ENCODE results near the gene MAP2K6.

MAP2K6 gene

GRCh38 chr17:69427486-69428197, 13.1 kb downstream of the MAP2K6 start:
- DNase-seq: no peak

GRCh38 chr17:69428252-69428980, 13.9 kb downstream of the MAP2K6 start:
- no peak for DNase-seq

- DNase-seq: no peak
Observed at GRCh38 chr17:69430488-69430887, 16.0 kb downstream of the MAP2K6 start.

GRCh38 chr17:69431835-69432234, 17.3 kb downstream of the MAP2K6 start:
- no peak for DNase-seq

DNA sequence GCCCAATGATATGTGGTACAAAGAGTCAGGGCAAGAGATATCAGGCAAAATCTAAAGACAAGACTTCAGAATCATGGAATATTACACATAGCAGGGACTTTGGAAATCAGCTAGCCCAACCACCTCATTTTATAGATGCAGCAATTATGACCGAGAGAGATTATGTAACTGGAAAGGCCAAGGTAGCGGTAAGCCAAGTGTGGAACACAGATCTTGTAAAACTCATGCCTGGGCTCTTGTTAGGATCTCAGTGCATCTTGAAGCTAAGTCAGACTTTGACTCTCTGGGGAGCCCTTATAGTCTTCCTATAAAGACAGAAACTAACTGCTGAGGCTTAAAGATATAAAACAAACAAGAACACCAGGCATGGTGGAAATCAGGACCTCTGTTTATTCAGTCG, 18.6 kb downstream of the MAP2K6 start:
- no peak for DNase-seq

DNA sequence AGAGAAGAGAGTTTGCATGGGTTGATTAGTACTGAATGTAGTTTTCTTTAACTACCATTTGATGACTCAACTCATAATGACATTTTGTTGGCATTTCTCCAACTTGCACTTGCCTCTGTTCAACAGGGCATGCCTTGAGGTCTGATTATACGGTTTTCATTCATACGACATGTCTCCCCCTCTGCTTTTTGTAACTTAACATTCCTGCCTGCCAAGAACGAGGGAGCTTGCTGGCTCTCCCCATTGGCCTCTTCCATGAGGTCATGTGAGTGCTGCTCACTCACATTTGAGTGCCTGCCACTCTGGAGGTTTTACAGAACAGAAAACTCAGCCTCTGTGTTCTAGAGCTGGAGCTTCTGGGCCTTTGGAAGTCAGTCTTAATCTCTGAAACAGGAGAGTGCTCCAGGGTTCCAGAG, 19.7 kb downstream of the MAP2K6 start:
- DNase-seq: no peak

DNA sequence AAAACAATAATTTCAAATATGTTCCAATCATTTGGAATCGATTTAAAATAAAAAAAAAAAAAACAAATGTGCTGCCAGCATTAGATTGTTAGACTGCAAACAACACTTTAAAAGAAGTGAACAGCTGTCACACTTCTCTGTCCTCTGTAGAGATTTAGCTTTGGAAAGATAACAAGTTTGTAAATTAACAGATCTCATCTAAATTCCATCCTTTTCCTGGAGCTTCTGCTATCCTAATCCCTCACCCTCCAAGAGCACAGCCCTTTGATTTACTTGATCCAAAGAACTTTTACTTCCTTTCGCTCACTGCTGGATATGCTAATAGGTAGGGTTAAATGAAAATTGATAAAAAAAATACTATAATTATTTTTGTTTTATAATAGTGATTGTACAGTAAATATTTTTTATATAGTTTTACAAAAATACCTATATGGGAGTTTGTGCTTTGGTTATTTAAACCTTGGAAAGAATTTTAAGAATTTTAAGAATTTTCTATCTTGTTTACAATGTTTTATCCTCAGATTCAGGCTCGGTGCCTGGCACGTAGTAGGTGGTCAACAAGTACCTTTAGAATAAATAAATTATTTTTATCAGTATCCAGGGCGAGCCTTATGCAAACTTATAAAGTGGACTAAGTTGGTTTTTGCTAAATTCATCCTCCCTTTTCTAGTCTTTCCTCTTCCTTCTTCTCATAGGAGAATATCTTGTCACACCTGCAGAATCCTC, 21.6 kb downstream of the MAP2K6 start:
- DNase-seq: no peak

GRCh38 chr17:69437475-69437874, 23.0 kb downstream of the MAP2K6 start:
- DNase-seq: no peak

GRCh38 chr17:69438776-69439175, 24.3 kb downstream of the MAP2K6 start:
- no peak for DNase-seq

DNA sequence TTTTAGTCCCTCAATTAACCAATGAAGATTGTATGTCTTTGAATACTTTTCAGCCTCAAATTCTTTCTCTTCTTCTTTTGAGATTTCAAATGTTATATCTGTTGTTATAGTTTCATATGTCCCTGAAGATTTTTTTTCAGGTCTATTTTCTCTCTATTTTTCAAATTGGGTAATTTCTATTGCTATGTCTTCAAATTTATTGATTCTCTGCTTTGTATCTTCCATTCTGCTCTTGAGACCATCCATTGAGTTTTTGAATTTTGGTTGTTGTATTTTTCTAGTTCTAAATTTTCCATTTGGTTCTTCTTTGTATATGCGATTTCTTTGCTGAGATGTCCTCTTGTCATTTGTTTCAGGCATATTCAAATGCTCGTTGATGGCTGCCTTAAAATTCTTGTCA, 26.7 kb downstream of the MAP2K6 start:
- DNase-seq: no peak

DNA sequence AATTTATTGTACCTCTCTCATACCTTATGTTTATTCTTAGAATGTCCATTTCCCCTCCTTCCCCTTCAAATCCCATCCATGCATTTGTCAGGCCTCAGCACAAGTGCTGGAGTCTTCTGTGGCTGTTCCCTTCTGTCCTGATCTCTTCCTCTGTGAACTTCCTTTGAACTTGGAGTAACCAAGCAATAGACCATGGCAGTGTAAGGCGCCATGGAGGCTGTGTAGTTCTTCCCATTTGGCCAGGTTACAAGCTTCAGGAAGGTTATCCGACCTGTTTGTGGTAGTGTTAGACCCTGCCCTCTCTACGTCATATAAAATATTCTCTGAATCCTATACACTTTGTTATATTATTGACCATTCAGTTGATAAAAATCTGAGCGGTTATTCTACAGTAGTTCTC, 28.6 kb downstream of the MAP2K6 start:
- DNase-seq: no peak

DNA sequence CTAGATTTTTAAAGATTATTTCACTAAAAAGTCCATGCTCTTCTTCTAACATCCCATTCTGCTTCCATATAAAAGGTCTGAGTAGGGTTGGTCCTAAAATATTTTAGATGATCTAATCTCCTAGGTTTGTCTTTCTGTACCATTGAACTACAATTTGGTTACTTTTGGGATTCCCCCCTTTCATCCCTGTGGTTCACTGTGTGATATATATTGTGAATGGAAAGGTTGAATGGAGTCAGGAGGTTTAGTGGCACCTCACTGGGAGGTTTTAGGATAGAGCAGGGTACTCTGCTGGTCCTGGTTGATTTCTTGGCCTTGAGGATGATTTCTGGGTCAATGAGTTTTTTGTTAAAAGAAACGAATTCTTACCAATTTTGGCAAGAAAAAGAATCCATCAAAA, 29.5 kb downstream of the MAP2K6 start:
- DNase-seq: no peak

DNA sequence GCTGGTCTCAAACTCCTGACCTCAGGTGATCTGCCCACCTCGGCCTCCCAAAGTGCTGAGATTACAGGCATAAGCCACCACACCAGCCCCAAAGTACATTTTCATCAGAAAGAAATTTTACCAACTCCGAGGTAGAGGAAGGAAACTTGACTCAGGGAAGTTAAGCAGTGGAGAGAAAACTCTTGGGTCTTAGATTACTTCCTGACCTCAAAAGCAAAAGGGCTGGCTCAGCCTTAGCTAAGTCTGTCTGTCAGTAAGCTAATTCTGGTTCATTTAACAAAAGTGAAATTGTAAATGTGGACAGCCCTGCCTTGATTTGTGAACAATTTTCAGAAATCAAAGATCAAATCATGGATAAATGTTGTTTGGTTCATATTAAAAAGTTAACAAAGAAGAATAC, 30.6 kb downstream of the MAP2K6 start:
- no peak for DNase-seq

GRCh38 chr17:69447726-69448125, 33.2 kb downstream of the MAP2K6 start:
- no peak for DNase-seq

GRCh38 chr17:69448431-69449102, 34.1 kb downstream of the MAP2K6 start:
- no peak for DNase-seq

DNA sequence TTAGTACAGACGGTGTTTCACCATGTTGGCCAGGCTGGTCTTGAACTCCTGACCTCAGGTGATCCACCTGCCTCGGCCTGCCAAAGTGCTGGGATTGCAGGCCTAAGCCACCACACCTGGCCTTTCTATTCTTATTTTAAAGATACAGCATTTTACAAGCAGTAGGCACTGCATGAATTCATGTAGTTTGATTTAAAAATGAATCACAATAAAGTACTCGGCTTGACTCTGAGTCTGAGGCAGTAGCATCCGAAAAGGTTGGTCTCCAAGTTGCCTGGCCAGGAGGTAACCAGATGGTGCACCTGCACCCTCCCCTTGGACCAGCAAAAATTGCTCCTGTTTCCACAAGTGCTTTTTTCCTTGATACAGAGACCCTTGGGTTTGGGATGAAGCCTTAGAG, 35.6 kb downstream of the MAP2K6 start:
- no peak for DNase-seq

DNA sequence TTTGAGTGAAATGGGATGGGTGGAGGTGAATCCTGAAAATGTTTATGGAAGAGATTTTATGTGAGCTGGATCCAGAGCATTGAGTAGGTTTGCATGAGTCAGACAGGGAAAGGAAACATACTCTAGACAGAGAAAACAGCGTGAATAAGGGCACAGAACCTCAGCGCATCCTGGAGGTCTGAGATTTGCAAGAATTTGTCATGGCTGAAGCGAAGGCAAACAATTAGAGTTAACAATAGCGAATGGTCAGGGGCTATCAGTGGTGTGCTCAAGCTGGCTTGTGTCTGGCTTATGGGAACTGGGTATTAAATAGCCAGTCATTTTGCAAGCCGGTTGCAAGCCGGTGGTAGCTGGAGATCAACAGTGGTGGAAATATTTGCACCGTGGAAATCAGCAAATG, 36.4 kb downstream of the MAP2K6 start:
- no peak for DNase-seq

GRCh38 chr17:69451416-69452394, 37.2 kb downstream of the MAP2K6 start:
- DNase-seq: no peak

DNA sequence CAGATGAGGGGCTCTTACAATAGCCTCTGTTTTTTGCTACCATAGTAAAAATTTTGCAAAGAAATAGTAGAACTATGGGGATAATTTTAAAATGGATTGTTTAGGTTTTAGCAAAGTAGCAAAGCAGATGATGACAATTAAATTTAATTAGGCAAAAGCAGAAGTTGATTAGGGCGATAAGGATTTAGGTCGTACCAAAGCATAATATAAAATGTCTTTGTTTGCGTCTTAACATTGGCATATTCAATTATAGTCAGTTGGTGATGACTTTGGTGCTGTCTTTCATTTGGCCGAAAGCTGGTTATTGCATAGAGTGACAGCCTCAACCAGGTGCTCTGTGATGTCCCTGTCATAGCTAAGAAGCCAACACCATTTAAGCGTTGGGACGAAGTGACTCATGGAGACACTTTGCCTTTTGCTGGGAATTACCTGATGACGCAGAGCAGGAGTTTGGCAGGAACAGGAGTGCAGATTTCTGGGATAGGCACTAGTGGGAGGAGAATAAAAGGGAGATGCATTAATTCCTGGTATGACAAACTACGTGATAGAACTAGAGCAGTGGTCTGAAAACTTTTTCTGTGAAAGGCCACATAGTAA, 38.3 kb downstream of the MAP2K6 start:
- no peak for DNase-seq

DNA sequence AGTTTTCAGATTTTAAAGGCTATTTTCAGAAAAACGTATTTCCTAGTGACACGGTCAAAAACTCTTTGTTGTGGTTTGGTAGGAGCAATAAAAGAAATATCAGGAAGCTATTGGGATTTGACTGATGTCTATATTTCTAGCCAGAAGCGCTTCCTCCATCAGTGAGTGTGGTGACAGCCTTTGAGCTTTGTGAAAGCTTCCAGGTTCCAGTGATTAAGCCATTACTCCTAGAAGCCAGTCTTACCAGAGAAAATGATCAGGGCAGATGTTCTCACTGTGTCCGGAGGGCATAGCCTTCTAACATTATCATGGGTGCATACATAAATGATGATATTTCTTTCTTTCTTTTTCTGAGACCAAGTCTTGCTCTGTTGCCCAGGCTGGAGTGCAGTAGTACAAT, 39.6 kb downstream of the MAP2K6 start:
- DNase-seq: no peak

- DNase-seq: no peak
Observed at GRCh38 chr17:69455040-69455439, 40.5 kb downstream of the MAP2K6 start.

- DNase-seq: no peak
Observed at GRCh38 chr17:69457603-69458002, 43.1 kb downstream of the MAP2K6 start.
